ENCODE data around the gene CNOT6. TPM values are rescaled to one million over a fixed set of nuclear protein-coding genes. Genes with fewer than 3 reads are reported as not detected.

The CNOT6 gene
- total RNA-seq, 1 donor from 2014 or later = 38.5 TPM

DNA sequence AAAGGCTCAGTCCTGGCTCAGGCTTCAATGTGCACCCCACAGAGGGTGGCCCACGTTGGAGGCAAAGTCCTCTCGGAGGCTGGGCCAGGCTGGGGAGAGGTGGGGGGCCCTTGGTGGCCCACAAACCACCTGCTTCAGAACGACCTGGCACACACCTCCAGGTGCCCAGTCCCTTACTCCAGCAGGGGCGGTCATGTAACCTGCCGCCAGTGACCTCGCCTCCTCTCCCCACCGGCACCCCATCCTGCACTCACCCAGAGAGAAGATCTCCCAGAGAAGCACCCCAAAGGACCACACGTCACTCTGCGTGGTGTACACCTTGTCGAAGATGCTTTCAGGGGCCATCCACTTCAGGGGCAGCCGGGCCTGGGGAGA is 119.6 kb downstream of the CNOT6 start:
- Histone ChIP-seq H3K36me3 (no peaks in the 10 kb centered on the region), H2AFZ (replicated peaks) (no peak overlapping the region), H3K4me2 (no peak overlapping the region), H3K9me3 (ENCODE audit: low read depth) (no peaks in the 10 kb centered on the region), H3K27me3 (peaks cover 11% of the 10 kb centered on the region), H3K9ac (no peak overlapping the region), H3K4me1 (no peaks in the 10 kb centered on the region), H3K4me3 (no peak overlapping the region), H3F3A (ENCODE audit: low read depth) (no peaks in the 10 kb centered on the region), H3K27ac (no peak overlapping the region), H4K20me1 (ENCODE audit: low read depth) (no peaks in the 10 kb centered on the region), H3K79me2 (ENCODE audit: low read depth) (no peaks in the 10 kb centered on the region)
- Mint-ChIP-seq H3K4me1 (peaks cover 3% of the 10 kb centered on the region), H3K4me3 (no peak overlapping the region), H3K27ac (no peak overlapping the region), H3K27me3 (ENCODE audit: insufficient read depth, low read depth) (no peaks in the 10 kb centered on the region), H3K36me3 (no peaks in the 10 kb centered on the region), H3K9me3 (no peaks in the 10 kb centered on the region)
- no peak for DNase-seq (ENCODE audit: low spot score)
- TF ChIP-seq, protein P1, sequence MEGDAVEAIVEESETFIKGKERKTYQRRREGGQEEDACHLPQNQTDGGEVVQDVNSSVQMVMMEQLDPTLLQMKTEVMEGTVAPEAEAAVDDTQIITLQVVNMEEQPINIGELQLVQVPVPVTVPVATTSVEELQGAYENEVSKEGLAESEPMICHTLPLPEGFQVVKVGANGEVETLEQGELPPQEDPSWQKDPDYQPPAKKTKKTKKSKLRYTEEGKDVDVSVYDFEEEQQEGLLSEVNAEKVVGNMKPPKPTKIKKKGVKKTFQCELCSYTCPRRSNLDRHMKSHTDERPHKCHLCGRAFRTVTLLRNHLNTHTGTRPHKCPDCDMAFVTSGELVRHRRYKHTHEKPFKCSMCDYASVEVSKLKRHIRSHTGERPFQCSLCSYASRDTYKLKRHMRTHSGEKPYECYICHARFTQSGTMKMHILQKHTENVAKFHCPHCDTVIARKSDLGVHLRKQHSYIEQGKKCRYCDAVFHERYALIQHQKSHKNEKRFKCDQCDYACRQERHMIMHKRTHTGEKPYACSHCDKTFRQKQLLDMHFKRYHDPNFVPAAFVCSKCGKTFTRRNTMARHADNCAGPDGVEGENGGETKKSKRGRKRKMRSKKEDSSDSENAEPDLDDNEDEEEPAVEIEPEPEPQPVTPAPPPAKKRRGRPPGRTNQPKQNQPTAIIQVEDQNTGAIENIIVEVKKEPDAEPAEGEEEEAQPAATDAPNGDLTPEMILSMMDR (IDR thresholded peaks at IDR 0.05) = no peak
- no peak for TF ChIP-seq EZH2phosphoT487 (IDR thresholded peaks at IDR 0.05)
- no peak for TF ChIP-seq EZH2 (IDR thresholded peaks at IDR 0.05)

DNA sequence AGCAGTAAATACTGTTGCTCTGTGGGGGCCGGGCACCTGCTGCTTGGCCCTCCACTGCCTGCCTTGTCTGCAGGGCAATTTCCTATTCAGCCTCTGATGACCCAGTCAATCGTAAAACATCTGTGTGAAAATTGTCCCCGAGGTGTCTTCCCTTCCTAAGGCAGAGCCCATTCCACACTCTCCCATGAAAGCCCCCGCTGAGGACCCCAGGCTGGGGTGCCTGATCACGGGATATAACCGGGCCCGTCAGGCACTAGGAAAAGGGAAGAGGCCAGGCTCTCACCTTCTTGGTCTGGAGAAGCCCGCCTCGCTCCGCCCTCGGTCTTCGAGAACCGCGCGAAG is 124.3 kb downstream of the CNOT6 start:
- Histone ChIP-seq H3K9me3 (ENCODE audit: low read depth) (no peaks in the 10 kb centered on the region), H2AFZ (replicated peaks) (peak overlapping the region; percentile 97), H3K4me2 (peak overlapping the region; percentile 92), H4K20me1 (ENCODE audit: low read depth) (no peaks in the 10 kb centered on the region), H3K36me3 (no peaks in the 10 kb centered on the region), H3K4me3 (peak overlapping the region; percentile 73), H3K79me2 (ENCODE audit: low read depth) (no peaks in the 10 kb centered on the region), H3F3A (ENCODE audit: low read depth) (no peaks in the 10 kb centered on the region), H3K9ac (no peak overlapping the region), H3K27ac (no peak overlapping the region), H3K27me3 (peaks cover 22% of the 10 kb centered on the region), H3K4me1 (no peaks in the 10 kb centered on the region)
- Mint-ChIP-seq H3K4me1 (peaks cover 3% of the 10 kb centered on the region), H3K27ac (peak overlapping the region; percentile 83), H3K9me3 (no peaks in the 10 kb centered on the region), H3K4me3 (peak overlapping the region; percentile 85), H3K36me3 (no peaks in the 10 kb centered on the region), H3K27me3 (ENCODE audit: insufficient read depth, low read depth) (peaks cover 6% of the 10 kb centered on the region)
- no peak for DNase-seq (ENCODE audit: low spot score)
- TF ChIP-seq, protein P1 (IDR thresholded peaks at IDR 0.05) = no peak
- TF ChIP-seq EZH2phosphoT487 (IDR thresholded peaks at IDR 0.05) (no peak), EZH2 (IDR thresholded peaks at IDR 0.05) (no peak)

DNA sequence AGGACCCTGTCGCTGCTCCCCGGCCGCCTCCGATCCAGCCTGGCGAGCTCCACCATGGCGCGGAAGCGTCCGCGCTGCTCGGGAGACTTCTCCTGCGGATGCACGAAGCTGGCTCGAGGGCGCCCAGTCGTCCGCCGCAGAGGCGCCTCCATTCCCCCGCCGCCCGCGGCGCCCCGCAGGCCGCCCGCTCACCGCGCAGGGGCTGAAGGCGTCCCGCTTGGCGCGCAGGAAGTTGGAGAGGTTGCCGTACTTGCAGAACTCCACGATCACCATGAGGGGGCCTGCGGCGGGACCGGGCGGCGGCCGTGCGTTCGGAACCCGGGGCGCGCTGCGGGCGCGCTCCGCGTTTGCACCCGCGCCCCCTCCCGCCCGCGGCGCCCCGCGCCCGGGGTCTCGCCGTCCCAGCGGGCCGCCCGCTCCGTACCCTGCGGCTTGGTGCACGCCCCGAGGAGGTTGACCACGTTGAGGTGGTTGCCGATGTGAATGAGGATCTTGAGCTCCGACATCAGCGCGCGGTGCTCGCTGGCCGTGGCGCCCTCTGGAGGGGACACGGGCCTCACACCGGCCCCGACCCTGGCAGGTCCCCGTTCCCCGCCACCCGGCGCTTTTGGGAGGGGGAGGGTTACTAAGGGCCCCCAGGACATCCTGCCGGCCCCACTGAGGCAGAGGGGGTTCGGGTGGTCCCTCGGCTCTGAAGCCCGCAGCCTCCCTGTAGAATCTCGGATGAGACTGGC is 124.8 kb downstream of the CNOT6 start:
- peak; percentile 82 for DNase-seq (ENCODE audit: low spot score)
- Histone ChIP-seq H3K36me3 (no peaks in the 10 kb centered on the region), H3K4me1 (no peaks in the 10 kb centered on the region), H2AFZ (replicated peaks) (peak overlapping the region; percentile 97), H3K9me3 (ENCODE audit: low read depth) (no peaks in the 10 kb centered on the region), H4K20me1 (ENCODE audit: low read depth) (no peaks in the 10 kb centered on the region), H3K4me3 (peak overlapping the region; percentile 73), H3K79me2 (ENCODE audit: low read depth) (no peaks in the 10 kb centered on the region), H3K27me3 (peaks cover 22% of the 10 kb centered on the region), H3K9ac (no peak overlapping the region), H3K27ac (no peak overlapping the region), H3K4me2 (peak overlapping the region; percentile 92), H3F3A (ENCODE audit: low read depth) (no peaks in the 10 kb centered on the region)
- TF ChIP-seq EZH2 (IDR thresholded peaks at IDR 0.05) = peak; percentile 69
- TF ChIP-seq, protein P1 (IDR thresholded peaks at IDR 0.05) = peak; percentile 65
- TF ChIP-seq EZH2phosphoT487 (IDR thresholded peaks at IDR 0.05) = no peak
- Mint-ChIP-seq H3K4me3 (peak overlapping the region; percentile 85), H3K36me3 (no peaks in the 10 kb centered on the region), H3K27me3 (ENCODE audit: insufficient read depth, low read depth) (peaks cover 8% of the 10 kb centered on the region), H3K27ac (no peak overlapping the region), H3K9me3 (no peaks in the 10 kb centered on the region), H3K4me1 (peaks cover 5% of the 10 kb centered on the region)
